Cardiac fibroblast (primary cell): Measurements from ENCODE around the gene EHF.

ENCODE experiments used
- DNase-seq, 2 donors: peaks; one replicate each; pipeline versions ENCODE4 v3.0.0 to v3.0.0-alpha.2; 2010; ENCODE audit warnings: low read depth in 2 of 2
- H3K4me3 ChIP-seq, 2 donors: replicated peaks in 1 of 2; 1 replicate in 1 of 2; 2 replicates in 1 of 2; pipeline ENCODE4 v1.5.1; 2011; ENCODE audit warnings: low read depth in 2 of 2, low read length in 2 of 2, mild to moderate bottlenecking in 2 of 2, moderate library complexity in 1 of 2
- TF ChIP-seq, protein P1 (sequence below): IDR thresholded peaks from one replicate; pipeline ENCODE4 v1.5.1; 2011; ENCODE audit warnings: low read depth, mild to moderate bottlenecking, low read length, inconsistent platforms

Gene EHF

DNA sequence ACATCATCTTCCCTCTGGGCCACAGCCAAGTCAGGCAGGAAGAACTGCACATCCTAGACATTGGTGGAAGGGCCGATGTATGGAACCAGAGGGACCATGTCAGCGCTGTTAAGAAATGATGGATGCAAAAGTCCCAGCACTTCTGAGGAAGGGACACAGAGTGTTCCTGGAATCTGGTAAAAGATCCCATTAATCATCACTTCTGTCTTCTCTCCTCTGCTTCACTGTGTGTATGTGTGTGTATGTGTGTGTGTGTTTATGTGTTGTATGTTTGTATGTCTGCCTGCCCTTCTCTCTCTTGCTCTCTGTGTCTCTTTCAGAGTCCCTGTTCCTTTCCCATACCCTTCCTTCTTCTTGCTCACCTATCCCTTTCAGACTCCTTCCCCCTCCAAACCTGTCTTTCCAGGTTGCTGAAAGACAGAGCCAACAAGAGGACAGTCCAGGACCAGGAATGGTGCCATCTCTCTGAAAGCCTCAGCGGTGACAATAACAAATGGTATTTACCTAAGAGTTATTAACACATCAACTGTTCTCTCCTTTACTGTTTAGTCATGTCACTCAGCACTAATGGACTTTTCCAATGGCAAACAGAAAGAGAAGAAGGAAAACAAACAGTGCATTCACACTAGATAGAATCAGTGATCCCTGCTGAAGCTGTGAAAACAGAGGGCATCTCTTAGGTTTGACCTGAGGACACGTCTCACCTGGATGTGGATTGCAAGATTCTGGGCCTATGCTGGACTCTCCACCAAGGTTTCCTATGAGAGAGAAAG lies 47.1 kb downstream of the EHF start:
- no peak for DNase-seq
- H3K4me3 ChIP-seq: no peak overlapping the region
- TF ChIP-seq, protein P1, sequence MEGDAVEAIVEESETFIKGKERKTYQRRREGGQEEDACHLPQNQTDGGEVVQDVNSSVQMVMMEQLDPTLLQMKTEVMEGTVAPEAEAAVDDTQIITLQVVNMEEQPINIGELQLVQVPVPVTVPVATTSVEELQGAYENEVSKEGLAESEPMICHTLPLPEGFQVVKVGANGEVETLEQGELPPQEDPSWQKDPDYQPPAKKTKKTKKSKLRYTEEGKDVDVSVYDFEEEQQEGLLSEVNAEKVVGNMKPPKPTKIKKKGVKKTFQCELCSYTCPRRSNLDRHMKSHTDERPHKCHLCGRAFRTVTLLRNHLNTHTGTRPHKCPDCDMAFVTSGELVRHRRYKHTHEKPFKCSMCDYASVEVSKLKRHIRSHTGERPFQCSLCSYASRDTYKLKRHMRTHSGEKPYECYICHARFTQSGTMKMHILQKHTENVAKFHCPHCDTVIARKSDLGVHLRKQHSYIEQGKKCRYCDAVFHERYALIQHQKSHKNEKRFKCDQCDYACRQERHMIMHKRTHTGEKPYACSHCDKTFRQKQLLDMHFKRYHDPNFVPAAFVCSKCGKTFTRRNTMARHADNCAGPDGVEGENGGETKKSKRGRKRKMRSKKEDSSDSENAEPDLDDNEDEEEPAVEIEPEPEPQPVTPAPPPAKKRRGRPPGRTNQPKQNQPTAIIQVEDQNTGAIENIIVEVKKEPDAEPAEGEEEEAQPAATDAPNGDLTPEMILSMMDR: no peak

DNA sequence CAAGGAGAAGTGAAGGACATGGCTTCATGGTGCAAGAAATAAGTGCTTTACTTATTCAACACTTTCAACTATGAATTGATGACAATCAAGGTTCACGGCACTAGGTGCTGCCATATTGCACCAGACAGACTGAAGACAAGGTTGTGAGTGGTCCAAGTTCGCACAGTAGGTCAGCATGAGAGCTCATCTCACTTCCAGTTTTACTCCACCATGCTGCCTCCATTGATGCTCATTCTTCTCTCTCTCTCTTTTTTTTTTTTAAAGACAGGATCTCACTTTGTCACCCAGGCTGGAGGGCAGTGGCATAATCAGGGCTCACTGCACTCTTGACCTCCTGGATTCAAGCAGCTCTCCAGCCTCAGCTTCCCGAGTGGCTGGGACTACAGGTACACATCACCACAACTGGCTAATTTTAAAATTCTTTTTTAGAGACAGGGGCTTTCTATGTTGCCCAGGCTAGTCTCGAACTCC lies 47.7 kb downstream of the EHF start:
- H3K4me3 ChIP-seq: no peak overlapping the region
- no peak for DNase-seq
- TF ChIP-seq, protein P1: no peak

DNA sequence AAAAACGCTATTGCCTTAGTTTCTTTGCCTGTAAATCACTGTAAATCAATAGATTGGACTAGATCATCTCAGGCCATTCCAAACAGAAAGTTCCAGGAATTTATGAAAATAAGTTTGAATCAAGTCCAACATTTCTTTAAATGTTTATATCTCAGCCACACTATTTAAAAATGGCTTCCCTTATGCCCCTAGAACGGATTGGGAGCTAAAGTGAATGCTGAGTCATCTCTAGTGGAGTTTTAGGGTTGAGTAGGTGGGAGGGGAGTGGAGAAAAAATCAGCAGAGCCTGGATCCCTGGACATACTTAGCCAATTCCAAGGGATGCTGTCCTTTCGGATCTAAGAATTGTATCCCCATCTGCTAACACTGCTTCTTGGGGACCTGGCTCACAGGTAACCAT lies 48.6 kb downstream of the EHF start:
- DNase-seq: no peak
- TF ChIP-seq, protein P1: no peak
- no peak overlapping the region for H3K4me3 ChIP-seq

DNA sequence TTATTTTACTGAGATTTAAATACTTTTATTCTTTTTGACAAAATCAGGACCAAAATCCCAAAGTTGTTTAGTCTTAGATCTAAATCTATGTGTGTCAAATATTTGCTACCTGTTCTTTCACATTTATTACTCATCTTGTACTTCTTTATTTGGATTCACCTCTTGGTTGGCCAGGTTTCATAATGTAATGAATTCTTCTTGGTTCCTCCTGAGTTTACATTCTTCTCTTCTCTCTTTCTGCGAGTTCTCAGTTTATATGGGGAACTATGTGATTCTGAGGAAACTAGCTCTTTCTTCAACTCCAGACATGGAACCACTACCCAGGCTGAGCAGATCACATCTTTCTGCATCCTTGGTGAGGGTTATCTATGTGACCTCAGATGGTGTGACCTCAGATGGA lies 50.2 kb downstream of the EHF start:
- no peak overlapping the region for H3K4me3 ChIP-seq
- no peak for DNase-seq
- TF ChIP-seq, protein P1: no peak

DNA sequence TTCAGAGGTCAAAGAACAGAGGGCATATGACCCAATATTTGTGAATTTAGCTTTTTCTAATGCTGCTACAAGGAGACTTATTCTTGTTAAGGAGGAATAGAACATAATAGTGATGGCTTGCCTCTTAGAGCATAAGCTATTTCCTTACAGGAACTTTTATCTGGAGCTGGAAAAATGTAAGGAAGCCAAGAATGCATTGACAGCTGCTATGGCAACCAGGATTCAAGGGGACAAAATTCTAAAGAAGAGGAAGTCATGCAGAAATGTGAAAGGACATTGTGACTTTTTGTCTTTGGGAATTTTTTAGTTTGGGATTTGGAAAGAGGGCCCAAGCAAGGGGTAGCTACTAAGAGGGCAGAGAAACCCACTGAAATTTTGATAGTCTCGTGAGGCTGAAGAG lies 51.1 kb downstream of the EHF start:
- TF ChIP-seq, protein P1: no peak
- DNase-seq: peak in 1 of 2 donors; percentile 17
- no peak overlapping the region for H3K4me3 ChIP-seq

DNA sequence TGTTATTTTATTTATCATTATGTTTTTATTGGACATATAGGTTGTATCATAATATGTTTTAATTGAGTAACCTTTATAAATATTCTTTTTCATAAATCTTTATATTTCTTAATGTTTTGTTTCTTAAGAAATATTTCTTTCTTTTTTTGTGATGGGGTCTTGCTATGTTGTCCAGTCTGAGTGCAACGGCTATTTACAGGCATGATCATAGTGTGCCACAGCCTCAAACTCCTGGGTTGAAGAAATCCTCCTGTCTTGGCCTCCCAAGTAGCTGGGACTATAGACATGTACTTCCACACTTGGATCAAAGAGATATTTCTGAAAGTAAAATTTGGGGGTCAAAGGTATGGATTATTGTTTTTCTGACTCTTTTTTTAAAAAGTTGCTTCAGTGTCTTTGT lies 53.1 kb downstream of the EHF start:
- H3K4me3 ChIP-seq: no peak overlapping the region
- no peak for DNase-seq
- TF ChIP-seq, protein P1: no peak
